ENCODE results near the gene YAP1.

- TF ChIP-seq CTCF (conservative IDR thresholded peaks at IDR 0.05; ENCODE audit: low read length) (no peak), EZH2phosphoT487 (IDR thresholded peaks at IDR 0.05; ENCODE audit: borderline replicate concordance, low read depth, low read length) (no peak)
Measured at GRCh38 chr11:102253020-102253715, 142.9 kb downstream of the YAP1 start.

Measured in OCI-LY7 (cell line).